HuH-7 (cell line): ENCODE results near the gene GALNT18.
"Not testable (repeated sequence)": the region's sequence is repeated elsewhere in the genome, so short reads cannot be mapped to it uniquely, and the experiment has no call there.

Experiments used
- DNase-seq: peaks from one replicate; pipeline ENCODE4 v3.0.0; 2011; ENCODE audit warnings: low spot score

The GALNT18 gene

DNA sequence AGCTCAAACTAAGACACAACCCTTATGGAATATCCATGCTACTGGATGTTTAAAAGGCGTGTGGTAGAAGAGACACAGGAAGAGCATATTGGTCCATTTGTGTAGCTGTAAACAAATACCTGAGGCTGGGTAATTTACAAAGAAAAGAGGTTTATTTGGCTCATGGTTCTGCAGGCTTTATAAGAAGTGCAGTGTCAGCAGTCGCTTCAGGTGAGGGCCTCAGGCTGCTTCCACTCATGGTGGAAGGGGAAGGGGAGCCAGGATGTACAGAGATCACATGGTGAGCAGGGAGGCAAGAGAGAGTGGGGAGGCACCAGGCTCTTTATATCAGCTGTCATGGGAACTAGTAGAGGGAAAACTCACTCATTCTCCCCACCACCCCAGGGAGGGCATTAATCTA, 237.0 kb downstream of the GALNT18 start:
- DNase-seq, result no peak

DNA sequence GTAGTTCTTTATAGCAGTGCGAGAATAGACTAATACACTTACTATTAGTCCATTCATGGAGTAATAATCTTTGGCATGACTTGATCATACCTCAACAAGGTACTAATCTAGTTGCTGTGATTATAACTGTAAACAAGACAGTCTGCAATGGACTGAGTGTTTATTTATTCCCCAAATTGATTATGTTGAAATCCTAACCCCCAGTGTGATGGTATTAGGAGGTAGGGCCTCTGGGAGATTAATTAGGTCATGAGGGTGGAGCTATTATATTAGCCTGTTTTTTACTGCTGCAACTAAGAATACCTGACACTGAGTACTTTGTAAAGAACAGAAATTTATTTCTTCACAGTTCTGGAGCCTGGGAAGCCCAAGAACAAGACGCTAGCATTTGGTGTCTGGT, 237.8 kb downstream of the GALNT18 start:
- DNase-seq, result no peak

DNA sequence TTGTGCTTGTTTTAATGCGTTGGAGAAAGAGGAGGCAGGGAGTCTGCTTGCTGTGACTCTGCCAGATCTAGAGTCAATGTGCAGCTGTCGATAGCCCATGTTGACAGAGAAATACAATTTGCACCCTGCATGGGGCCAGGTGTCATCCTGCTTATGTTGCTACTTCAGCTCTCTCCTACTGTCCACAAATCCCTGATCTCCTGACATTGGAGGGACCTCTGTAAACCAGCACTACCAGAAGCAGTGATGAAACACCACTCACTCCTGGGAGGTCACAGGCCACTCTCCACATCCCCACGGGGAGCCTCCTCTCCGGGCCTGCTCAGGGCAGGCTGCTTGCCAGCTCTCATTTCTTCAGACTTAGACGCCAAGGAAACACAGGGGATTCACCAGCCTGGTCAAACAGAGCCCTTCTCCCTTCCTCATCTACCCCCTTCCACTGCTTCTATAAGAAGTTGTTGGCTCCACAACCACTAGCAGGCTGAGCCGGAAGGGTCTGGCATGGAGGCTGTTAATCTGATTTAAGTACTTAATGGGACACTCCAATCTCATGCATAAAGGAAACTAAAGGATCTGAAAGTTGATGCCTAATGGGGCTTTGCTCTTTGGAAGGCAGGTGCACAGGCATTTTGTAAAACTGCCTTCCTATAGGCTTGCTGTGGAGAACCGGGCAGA, 238.8 kb downstream of the GALNT18 start:
- DNase-seq, result no peak

DNA sequence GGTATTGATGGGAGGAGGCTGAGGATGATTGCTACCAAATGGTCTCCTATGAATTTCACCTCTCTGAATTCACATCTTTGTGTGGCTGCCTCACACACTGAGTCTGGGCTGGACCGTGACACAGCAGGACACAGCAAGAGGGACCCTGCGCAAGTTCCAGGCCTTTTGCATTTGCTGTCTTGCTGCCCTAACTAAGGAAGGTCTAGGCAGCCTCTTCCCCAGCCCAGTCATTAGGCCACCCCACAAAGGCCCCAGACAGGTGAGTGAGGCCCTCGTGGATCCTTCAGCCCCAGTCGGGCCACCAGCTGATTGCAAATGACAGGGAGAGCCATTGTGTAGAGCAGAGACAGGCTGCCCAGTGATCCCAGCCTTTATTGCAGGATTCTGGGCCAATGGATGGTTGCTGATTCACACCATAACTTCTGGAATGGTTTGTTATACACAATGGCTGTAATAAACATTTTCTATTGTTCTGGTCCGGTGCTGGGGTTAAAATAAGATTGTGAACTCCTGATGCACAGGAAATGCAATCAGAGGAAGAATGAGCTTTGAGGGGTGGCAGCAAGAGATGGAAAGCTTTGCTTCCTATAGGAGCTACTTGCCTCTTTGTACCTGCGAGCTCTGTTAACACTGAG, 240.2 kb downstream of the GALNT18 start:
- no peak for DNase-seq

DNA sequence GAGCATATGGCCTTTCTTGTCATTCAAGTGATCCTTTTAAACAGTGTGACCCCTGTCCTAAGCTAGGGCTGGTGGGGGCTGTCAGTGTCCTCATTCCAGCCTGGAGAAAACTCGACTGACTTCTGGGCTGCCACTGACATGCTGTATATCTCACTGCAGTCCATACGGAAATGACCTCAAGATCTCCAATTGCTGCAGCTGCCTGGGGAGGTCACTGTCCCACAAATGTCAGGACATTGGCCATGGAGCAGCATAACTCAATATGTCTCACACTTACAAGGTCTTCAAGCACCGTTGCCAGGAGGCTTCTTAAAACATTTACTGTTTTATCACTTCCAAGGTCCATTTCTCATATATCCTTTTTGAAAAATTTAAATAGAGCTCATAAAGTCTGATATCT, 240.9 kb downstream of the GALNT18 start:
- DNase-seq, result no peak

DNA sequence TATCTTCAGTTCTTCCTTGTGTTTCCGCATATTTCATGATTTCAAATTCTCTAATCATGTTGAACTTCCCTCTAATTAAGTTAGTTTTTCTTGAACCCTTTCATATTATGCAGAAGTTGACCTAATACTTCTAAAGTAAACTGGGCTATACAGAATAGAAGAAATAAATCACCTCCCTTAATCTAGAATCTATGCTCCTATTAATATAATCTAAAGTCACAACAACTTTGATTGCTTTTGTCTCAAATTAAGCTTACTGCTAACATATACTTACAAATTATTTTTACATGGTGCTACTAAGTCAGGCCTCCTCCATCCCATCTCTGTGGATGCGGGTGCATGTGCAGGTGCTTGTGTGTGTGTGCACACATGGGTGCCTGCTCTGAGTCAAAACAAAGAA, 241.5 kb downstream of the GALNT18 start:
- no peak for DNase-seq

DNA sequence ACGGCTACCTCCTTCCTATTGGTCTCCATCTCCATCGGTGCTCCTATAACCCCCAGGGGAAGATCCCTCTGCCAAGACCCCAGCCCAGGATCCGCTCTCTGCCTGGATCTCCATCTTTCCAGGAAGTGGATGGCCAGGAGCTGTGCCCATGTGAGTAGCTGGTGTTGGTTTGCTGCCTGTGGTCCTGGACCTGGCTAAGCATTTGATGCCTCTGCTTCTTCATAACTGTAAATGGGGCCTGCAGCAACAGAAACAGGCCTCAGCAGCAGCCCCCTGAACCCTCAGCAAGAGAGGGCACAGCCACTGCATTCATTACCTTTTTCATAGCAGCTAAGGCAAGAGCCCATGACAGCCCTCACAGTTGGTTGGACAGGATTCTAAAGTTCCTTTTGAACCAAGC, 242.1 kb downstream of the GALNT18 start:
- no peak for DNase-seq

DNA sequence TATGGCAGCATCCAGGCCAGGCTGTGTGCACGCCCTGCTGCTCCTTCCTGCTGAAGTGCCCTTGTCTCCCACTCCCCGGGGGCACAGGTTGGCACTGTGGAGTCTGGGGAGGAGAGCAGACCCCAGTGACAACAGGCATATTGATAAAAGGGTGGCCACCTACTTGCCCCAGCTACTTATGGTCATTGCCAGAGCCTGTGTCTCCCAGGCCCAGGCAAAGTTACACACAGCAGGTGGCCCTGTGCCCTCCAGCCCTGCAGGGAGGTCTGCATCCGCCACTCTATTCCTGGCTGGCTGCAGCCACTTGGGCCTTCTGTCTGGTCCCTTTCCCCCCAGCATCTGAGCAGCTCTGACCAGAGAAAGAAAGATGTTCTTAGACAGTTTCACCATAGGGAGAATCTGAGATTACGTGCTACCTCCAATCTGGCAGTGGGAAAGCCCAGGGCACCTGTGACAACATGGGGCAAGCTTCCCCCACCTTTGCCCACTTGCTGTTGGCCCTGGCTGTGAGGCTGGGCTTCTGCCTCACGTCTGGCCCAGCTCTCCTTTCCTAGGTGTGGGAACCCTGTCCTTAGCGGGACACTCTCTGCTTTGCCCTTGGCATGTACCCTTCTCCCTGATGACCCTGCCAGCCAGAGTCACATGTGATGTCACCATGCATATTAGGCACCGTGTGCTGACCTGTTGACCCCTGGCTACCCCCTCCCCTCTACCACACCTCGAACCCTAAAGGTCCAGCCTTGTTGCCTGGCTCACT, 243.4 kb downstream of the GALNT18 start:
- DNase-seq, result no peak

DNA sequence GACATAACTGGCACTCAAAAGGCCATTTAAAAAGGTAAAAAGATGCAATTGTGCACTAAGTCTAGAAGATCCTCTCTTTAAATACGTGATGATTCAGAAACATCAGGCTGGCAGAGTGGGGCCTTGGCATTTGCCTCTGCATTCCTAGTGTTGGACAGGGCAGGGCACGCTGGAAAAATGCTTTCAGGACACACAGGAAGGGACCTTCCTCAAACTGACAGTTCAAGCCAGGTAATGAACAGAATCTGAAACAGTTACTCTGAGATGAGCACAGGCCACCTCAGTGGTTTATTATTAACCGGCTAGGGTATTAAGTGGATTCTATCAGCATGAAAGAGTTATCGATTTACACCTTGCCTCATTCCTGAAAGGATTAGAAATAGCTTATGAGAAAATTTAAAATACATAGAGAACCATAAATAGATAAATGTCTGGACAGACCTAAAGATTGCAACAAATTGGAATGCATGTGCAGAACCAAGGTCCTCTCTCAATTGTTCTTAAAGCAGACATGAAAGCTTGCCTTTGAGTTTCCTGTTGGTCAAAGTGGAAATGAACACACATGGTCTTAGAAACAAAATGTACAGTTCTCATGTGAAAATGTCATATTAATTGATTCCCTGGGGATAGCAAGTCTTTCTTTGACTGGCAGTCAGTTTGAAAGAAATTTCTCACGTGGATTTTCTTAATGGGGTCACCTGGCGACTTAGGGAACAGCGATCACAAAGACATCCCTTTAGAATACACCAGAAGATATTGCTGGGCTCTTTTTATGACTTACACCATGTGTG, 247.3 kb downstream of the GALNT18 start:
- no peak for DNase-seq

DNA sequence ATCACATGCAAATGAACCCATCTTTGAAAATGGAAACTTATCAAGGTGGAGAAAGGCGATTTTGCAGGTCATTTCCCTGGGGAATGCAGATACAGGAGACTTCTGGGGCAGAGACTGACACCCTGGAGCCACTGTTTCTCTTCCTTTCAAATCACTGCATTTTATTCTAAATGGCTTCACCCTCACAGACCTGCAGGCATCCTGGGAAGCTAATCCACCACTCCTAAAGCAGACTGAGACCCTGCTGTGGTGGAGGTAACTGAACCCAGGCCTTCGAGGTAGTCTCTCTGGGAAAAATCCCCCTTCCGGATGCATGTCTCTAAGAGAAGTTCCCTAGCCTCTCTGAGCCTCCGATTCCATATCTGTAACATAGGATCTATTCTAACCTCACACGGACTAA, 247.9 kb downstream of the GALNT18 start:
- DNase-seq, result no peak

DNA sequence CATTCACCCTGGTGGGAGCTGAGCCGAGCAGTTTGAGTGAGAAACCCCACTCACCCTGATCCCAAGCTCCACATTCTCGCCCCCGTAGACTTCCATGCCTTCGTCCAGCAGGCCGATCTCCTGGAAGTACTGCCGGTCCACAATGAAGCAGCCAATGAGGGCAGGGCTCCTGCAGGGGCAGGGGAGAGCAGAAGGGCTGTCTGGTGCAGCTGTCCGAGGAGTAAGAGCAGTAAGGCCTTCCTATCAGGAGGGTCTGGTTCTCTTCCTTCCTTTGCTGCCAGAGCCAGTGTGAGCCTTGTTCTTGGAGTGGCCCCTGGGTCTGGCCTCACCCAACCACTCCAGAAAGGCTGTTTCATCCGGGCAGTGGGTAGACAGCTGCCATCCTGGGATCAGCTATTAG, 249.3 kb downstream of the GALNT18 start:
- no peak for DNase-seq

DNA sequence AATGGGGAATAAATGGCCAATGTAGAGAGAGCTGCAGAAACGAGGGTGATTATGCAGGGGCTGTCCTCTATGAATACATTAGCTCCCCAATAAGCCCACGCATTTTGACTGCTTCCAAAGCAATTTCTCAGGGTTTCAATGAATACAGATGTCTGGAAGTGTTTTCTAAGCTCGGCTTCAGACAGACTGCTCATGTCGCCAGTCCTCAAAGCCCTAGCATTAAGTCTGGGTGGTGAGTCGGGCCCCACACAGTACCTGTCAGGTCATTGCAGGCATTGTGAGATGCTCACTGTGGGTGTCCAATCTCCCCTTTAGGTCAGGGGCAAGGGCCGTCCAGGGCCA, 250.9 kb downstream of the GALNT18 start:
- no peak for DNase-seq

DNA sequence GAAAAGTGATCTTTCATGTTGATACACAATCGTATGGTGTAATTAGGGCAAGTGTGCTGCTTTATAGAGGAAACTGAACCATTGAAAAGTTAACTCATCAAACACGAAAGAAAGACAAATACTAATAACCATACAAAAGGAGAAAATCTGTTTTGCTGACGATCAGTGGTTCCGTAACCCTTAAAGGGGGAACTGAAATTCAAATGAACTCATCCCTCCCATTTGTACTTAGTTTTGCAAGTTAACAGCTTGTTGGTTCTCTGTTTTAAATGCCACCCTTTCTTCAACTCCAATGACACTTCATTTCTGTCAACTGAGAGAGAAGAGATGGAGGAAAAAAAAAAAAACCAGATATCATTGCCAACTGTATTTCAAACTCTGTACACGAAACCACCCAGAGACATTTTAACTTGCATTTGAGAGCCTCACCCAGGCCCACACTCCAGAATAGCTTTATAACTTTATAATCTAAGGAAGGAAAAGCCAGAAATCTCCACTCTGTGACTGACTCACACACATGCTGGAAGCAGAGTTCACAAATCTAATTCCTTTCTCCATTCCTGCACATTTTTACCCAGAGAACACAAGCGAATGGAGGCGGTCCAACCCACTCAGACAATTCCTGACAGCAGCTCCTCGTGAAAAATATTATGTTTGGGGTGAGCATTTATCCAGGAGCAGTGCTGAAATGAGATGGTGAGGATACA, 251.4 kb downstream of the GALNT18 start:
- DNase-seq, result no peak

DNA sequence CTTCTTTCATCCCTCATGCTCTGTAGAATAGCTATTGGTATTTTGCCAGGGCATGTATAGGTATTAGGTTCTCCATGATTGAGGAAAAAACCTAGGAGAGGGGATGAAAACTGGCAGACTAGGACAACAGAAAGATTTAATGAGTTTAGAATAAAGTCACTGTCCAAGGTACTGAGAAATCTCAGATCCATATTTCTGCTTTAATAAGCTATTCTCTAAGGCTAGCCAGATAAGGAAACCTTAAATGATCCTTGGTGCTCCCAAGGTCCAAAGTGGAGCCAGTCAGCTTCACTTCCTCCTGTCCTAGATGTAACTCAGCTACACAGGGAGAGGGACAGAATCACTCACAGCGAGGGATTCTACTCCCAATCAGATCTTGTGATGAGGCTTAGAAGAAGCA, 255.0 kb downstream of the GALNT18 start:
- no peak for DNase-seq

DNA sequence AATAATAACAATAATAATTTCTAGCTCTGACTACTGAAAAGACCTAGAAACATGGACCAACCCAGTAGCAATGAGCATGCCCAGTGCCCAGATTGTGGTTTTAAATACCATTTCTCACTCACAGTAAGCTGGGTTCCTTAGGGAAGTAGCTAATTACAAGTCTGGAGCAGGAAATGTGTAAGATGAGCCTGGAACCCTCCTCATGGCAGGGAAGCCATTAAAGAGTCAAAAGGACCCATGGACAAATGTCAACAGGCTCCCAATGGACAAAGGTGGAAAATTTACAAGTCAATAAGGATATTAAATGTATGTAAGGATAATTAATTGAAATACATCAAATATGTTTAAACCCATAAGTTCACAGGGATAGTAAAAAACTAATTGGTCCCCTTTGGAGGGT, 258.1 kb downstream of the GALNT18 start:
- no peak for DNase-seq

DNA sequence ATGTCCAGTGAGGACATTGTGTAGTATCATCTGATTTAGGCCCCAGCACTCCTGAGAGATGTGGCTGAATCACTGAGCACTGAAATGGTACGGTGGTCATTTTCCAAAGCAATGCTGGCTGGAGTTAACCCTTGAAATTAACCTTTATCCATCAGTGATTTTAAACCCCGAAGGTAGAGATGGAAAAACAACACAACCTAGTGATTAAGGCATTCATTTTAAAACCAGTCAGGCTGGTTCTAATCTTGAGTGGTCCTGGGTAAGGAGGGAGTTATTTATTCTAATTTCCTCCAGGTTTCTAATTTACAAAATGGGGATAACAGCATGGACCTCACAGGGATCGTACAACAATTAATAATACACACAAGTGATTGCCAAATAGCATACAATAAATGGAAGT, 262.2 kb downstream of the GALNT18 start:
- no peak for DNase-seq

DNA sequence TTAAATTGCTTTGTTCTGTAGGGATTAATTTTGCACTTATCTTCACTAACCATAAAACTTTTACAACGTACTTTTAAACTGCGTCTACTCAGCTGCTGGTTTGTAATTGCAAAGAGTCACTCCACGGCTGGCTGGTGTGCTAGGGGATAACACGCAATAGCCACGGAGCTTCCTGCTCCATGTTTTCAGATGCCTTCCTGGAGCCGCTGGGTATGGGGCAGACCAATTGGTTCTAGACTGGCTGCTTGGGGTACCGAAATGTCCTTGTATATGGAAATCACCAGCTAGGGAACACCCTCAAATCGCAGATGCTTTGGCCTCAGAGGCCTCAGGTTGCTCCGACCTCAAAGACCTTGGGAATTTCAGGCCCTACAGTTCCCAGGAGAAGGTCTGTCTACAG, 265.0 kb downstream of the GALNT18 start:
- DNase-seq, result no peak

DNA sequence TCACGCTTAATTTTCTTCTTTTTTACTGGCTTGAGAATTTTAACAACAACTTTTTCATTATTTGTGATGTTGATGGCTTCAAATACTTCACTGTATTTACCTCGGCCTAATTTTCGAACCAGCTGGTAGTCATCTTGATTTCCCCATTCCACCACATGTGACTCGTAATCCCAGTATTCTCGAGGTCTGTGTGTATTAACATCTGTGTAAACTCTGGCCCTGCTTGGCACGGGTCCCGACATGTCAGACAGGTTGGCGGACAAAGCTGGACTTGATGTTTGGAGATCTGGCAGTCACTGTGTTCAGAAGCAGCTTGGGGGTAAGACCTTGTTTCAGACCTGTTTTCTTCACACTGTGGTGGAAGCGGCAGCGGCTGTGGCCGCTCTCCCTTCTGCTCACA, 268.9 kb downstream of the GALNT18 start, which contains the start of gene CSNK2A3:
Gene CSNK2A3, minus strand, starts transcription at position 373 of the 400 bp plus-strand sequence. Its CDS starts 131 bp downstream, at position 242.
- DNase-seq, result not testable (repeated sequence)

DNA sequence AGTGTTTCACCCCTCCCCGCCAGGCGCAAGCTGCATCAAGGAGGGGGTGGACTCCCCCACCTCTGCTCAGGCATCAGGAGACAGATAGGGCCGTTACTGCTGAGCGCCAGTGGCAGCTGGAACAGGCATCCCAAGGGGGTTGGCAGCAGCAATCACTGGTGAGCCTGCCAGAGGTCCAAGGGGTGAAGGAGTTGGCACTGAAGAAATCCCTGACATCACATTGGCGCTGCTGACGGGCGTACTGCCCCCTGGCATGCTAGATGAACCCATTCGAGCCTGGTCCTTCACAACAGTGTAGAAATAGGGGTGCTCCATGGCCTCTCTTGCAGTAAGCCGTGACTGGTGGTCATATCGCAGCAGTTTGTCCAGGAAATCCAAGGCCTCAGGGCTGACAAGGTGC, 270.0 kb downstream of the GALNT18 start:
- DNase-seq, result not testable (repeated sequence)

DNA sequence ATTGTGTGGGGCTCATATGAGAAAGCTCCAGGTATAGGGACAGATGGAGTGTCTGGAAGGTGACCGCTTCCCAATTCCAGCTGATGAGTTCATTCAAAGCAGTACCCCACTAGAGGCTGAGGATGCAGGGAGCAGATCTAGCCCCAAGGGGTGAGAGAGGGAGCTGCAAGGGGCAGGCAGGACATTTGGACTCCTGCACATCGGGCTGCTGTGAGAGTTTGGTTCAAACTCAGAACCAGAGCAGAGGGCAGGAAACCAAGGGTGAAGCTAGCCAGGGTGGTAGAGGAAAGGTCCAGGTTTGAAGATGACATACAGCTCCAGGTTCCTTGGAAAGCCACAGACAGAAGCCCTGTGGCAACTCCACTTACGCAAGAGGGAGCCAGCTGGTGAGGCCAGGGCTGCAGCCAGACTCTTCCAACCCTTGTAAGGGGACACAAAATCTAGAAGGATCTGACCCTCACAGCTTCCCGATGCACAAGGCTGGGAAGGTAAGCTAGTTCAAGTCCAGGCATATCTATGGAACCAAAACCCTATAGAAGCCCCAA, 270.7 kb downstream of the GALNT18 start:
- DNase-seq, result no peak

DNA sequence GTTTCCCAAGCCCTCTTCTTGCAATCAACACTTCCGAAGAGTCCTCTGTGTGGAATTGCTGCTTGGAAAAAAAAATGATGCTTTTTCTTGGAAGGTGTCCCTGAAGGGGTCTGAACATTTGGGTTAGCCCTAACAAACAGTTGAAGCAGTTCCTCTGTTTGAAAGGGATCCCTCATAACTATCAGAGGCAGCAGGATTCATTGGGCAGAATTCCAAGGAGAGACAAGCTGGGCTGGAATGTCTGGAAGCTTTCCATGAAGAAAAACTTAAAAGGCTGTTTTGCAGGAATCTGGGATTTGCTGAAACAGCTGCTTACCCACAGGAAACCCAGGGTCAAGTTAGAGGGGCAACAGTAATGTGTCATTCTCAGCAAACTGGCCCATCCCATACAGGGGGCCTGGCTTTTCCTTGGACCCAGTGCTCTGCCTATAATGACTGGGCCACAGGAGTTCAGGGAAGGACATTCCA, 271.9 kb downstream of the GALNT18 start:
- DNase-seq, result no peak
